H1 (cell line): ENCODE measurements around the gene GPBP1L1. TPM values are rescaled to one million over a fixed set of nuclear protein-coding genes. Genes with fewer than 3 reads are reported as not detected.

Experiments used
- CTCF ChIP-seq, 3 experiments: IDR thresholded peaks; 1 replicate in 2 of 3; 2 replicates in 1 of 3; pipeline versions ENCODE4 v1.5.1 to v1.6.1; 2011; ENCODE audit warnings: low read length in 3 of 3, mild to moderate bottlenecking in 3 of 3, inconsistent platforms in 2 of 3, low read depth in 1 of 3, moderate library complexity in 1 of 3; ENCODE audit not compliant: insufficient read depth in 1 of 3; ENCODE audit errors: control extremely low read depth in 1 of 3
- SRF ChIP-seq: IDR thresholded peaks from 2 replicates; pipeline ENCODE4 v1.6.1; 2011; ENCODE audit warnings: mild to moderate bottlenecking, low read depth, low read length, moderate library complexity
- TAF7 ChIP-seq: optimal IDR thresholded peaks from 2 replicates; pipeline ENCODE3; 2011; ENCODE audit warnings: low read depth, mild to moderate bottlenecking, inconsistent platforms, low read length, moderate library complexity, borderline replicate concordance
- polyA plus RNA-seq, 7 experiments: library from polyadenylated mRNA; depleted of rRNA in 3 of 7; stranded (reverse) in 5 of 7; unstranded in 2 of 7; fragments of >200 nt in 5 of 7; fragments of 200-250 nt in 2 of 7; gene quantifications; 1 replicate in 5 of 7; 2 replicates in 1 of 7; 4 replicates in 1 of 7; pipeline versions ENCODE4 v1.2.1 to v1.2.3, GENCODE V29; 2011 to 2013; ENCODE audit warnings: missing spikeins in 2 of 7, mixed read lengths in 2 of 7
- total RNA-seq: library from RNA; stranded (reverse); fragmentation: NEBNext Ultra II Directional; extraction: Animal tissue kit (Norgen Biotek cat#: 25700); gene quantifications from 2 replicates; pipeline ENCODE4 v1.2.1, GENCODE V29; 2021
- TF ChIP-seq, protein P1 (sequence below): IDR thresholded peaks from 2 replicates; pipeline ENCODE4 v1.6.1; 2012; ENCODE audit warnings: inconsistent platforms

Gene GPBP1L1
- total and polyA plus RNA-seq, 2 of the 8 experiments (the other 6 are each of a cell fraction or from before 2014, with no cell fraction given) = 70.1 to 119 TPM

- TF ChIP-seq TAF7 (no peak), CTCF (IDR thresholded peaks at IDR 0.05; ENCODE audit: control extremely low read depth in 1 of 3, insufficient read depth in 1 of 3, low read depth in 1 of 3, low read length in 3 of 3) (no peak), SRF (no peak)
- TF ChIP-seq, protein P1, sequence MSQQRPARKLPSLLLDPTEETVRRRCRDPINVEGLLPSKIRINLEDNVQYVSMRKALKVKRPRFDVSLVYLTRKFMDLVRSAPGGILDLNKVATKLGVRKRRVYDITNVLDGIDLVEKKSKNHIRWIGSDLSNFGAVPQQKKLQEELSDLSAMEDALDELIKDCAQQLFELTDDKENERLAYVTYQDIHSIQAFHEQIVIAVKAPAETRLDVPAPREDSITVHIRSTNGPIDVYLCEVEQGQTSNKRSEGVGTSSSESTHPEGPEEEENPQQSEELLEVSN = no peak
These were observed 872 bp downstream of the GPBP1L1 start (continued) for GRCh38 chr1:45685308-45686014.
